ENCODE data around the gene RNF225. TPM values are rescaled to one million over a fixed set of nuclear protein-coding genes. Genes with fewer than 3 reads are reported as not detected.

The RNF225 gene
- polyA plus RNA-seq, 1 of the 3 experiments (the other 2 are of a cell fraction), result 0.13 TPM

DNA sequence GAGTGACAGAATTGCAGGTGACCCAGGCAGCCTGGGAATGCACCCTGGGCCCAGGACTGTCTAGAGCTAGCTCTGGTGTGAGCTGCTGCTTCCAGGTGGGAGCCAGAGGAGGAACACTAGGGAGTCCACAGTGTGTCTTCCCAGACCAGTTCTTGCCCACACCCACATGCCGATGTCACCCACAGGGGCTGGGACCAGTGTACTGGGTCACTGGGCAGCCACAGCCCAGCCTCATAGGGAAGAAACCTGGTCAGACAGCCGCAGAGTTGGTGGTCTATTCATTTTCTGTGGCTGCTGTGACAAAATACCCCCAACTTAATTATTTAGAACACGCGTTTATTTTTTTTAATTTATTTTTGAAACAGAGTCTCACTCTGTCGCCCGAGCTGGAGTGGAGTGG lies 3.1 kb downstream of the RNF225 start (continued):
- TF ChIP-seq, protein P1, sequence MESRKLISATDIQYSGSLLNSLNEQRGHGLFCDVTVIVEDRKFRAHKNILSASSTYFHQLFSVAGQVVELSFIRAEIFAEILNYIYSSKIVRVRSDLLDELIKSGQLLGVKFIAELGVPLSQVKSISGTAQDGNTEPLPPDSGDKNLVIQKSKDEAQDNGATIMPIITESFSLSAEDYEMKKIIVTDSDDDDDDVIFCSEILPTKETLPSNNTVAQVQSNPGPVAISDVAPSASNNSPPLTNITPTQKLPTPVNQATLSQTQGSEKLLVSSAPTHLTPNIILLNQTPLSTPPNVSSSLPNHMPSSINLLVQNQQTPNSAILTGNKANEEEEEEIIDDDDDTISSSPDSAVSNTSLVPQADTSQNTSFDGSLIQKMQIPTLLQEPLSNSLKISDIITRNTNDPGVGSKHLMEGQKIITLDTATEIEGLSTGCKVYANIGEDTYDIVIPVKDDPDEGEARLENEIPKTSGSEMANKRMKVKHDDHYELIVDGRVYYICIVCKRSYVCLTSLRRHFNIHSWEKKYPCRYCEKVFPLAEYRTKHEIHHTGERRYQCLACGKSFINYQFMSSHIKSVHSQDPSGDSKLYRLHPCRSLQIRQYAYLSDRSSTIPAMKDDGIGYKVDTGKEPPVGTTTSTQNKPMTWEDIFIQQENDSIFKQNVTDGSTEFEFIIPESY (IDR thresholded peaks at IDR 0.05; ENCODE audit: borderline replicate concordance, low read depth), result no peak

DNA sequence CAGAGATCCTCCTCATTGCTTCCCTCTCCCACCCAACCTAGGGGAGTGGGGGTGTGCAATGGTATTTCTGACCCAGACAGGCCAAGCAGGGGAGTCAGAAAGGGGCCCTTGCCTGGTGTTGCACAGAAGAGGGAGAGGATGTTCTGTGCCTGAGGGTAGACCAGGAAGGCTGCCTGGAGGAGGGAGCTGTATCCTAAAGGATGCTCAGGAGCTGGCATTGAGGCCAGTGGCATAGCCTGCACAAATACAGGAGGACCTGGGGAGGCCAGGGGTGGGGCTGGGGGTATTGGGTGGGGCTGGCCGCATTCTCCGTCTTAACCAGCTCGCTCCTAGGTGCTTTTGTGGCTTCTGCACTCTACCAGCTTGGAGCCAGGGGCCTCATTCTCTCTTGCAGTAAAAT lies 4.4 kb downstream of the RNF225 start:
- H3K4me1 ChIP-seq (ENCODE audit: control insufficient read depth in 1 of 2, insufficient read depth in 2 of 2, low read depth in 1 of 2, low read length in 1 of 2), result peaks cover 6 to 20% of the 10 kb centered on the region in 2 experiments; a peak in 2 of 4 replicates
- WGBS (ENCODE audit: low lambda C conversion rate), result no CpG with 5 or more reads among the region's 3 CpGs

DNA sequence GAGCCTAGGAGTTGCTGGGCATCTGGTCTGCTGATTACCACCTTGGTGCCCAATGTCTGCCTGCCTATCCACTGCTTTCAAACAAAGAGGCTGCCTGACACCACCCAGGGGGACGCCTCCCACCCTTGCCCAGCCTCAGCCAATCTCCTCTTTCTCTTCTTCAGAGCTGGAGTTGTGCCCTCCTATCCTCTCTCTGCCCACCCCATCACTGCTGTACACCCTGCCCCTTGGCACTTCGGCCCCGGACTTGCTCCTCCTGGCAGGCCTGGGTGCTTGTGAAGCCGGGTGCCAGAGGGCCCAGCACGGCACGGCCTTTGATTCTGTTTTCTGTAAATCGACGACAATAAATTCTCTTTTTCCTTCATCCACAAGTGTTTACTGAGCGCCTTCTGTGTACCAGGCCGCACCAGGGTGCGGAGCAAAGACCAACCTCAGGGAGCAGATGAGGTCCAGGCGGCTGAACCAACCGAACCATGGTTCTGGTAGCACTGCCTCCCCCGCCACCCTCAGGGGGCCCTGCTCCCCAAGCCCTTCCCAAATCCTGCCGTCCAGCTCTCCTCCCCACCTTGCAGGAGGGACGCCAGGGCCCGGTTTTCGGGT lies 5.0 kb downstream of the RNF225 start:
- no peaks in the 10 kb centered on the region for H4K20me1 ChIP-seq (ENCODE audit: insufficient read depth)
- peaks cover 17% of the 10 kb centered on the region for H3K79me2 ChIP-seq (ENCODE audit: insufficient read depth)
- no peaks in the 10 kb centered on the region for H3K9me2 ChIP-seq
- DNase-seq, result peak; percentile 82
- TF ChIP-seq MXI1 (IDR thresholded peaks at IDR 0.05; ENCODE audit: low read depth, low read length), result 0 out of 2 replicates have a peak, but pooled peaks have one; percentile 25
- TF ChIP-seq POLR2AphosphoS5 (IDR thresholded peaks at IDR 0.05; ENCODE audit: low read depth, low read length), result peak; percentile 41; the same call in 1 of the 2 replicates
- TF ChIP-seq CHD2 (IDR thresholded peaks at IDR 0.05; ENCODE audit: low read length, partially characterized antibody), result no peak
- TF ChIP-seq MEF2A (IDR thresholded peaks at IDR 0.05; ENCODE audit: borderline replicate concordance, low read depth), result no peak
- TF ChIP-seq SMC3 (IDR thresholded peaks at IDR 0.05; ENCODE audit: low read depth, low read length), result no peak
- POLR2A ChIA-PET, result interaction anchor here (1.6 kb wide), 1 partner anchor 38 kb away, joined by 6 read pairs; the partner anchor contains the start of gene ZNF497
- H3K9ac ChIP-seq, result peak overlapping the region; percentile 70
- H3K27me3 ChIP-seq (ENCODE audit: insufficient read depth), result no peaks in the 10 kb centered on the region
- H3K9me3 ChIP-seq, result no peaks in the 10 kb centered on the region
- H2AFZ ChIP-seq (ENCODE audit: low read depth), result peak overlapping the region; percentile 77; the same call in 1 of the 2 replicates
- H3K4me1 ChIP-seq (ENCODE audit: control insufficient read depth in 1 of 2, insufficient read depth in 2 of 2, low read depth in 1 of 2, low read length in 1 of 2), result peaks cover 6 to 20% of the 10 kb centered on the region in 2 experiments; a peak in 2 of 4 replicates
- H3K4me3 ChIP-seq (ENCODE audit: low read depth in 2 of 2, low read length in 1 of 2), result peak overlapping the region; percentile 66 to 83
- no peaks in the 10 kb centered on the region for H3K36me3 ChIP-seq (replicated peaks in 1 of 2; ENCODE audit: control insufficient read depth in 1 of 2, insufficient read depth in 2 of 2, low read length in 1 of 2)
- CTCF ChIA-PET, result interaction anchor here (2.2 kb wide), 1 partner anchor 119 kb away, joined by 7 read pairs; the partner anchor contains the start of gene ZBTB45
- H3K27ac ChIP-seq (ENCODE audit: low read depth in 2 of 2, low read length in 1 of 2), result peak overlapping the region; percentile 43 to 87; a peak in 3 of 4 replicates
- H3K4me2 ChIP-seq, result peak overlapping the region; percentile 100
- H3F3A ChIP-seq (replicated peaks; ENCODE audit: insufficient read depth), result peaks cover 22% of the 10 kb centered on the region
- WGBS (ENCODE audit: low lambda C conversion rate), result 40% methylated on average over 18 of the region's 18 CpGs

More for the DNA sequence above, 4.4 kb downstream of the RNF225 start:
- H4K20me1 ChIP-seq (ENCODE audit: insufficient read depth), result no peaks in the 10 kb centered on the region
- H3K9ac ChIP-seq, result no peak overlapping the region
- H3K27me3 ChIP-seq (ENCODE audit: insufficient read depth), result no peaks in the 10 kb centered on the region
- peaks cover 0 to 5% of the 10 kb centered on the region in 2 experiments for H3K36me3 ChIP-seq (replicated peaks in 1 of 2; ENCODE audit: control insufficient read depth in 1 of 2, insufficient read depth in 2 of 2, low read length in 1 of 2)
- H3K27ac ChIP-seq (ENCODE audit: low read depth in 2 of 2, low read length in 1 of 2), result peak overlapping the region in 1 of 2 experiments; percentile 87; a peak in 2 of 4 replicates
- H3F3A ChIP-seq (replicated peaks; ENCODE audit: insufficient read depth), result peaks cover 27% of the 10 kb centered on the region
- CTCF ChIA-PET, result interaction anchor here (2.2 kb wide), 1 partner anchor 120 kb away, joined by 7 read pairs; the partner anchor contains the start of gene ZBTB45
- TF ChIP-seq, protein P1 (IDR thresholded peaks at IDR 0.05; ENCODE audit: borderline replicate concordance, low read depth), result no peak
- no peak for TF ChIP-seq FOXM1 (IDR thresholded peaks at IDR 0.05; ENCODE audit: low read depth)
- no peak for TF ChIP-seq RXRA (IDR thresholded peaks at IDR 0.05; ENCODE audit: borderline replicate concordance, low read depth)
- TF ChIP-seq, protein P2, sequence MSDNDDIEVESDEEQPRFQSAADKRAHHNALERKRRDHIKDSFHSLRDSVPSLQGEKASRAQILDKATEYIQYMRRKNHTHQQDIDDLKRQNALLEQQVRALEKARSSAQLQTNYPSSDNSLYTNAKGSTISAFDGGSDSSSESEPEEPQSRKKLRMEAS (IDR thresholded peaks at IDR 0.05; ENCODE audit: low read depth), result no peak
- peak overlapping the region; percentile 66 to 83; a peak in 3 of 4 replicates for H3K4me3 ChIP-seq (ENCODE audit: low read depth in 2 of 2, low read length in 1 of 2)
- H3K9me3 ChIP-seq, result no peaks in the 10 kb centered on the region
- H3K4me2 ChIP-seq, result peak overlapping the region; percentile 100
- no peak overlapping the region for H2AFZ ChIP-seq (ENCODE audit: low read depth)
- no peak for DNase-seq
- H3K79me2 ChIP-seq (ENCODE audit: insufficient read depth), result peaks cover 17% of the 10 kb centered on the region
- POLR2A ChIA-PET, result interaction anchor here (1.6 kb wide), 1 partner anchor 37 kb away, joined by 6 read pairs; the partner anchor contains the start of gene ZNF497
- H3K9me2 ChIP-seq, result no peaks in the 10 kb centered on the region

Data from SK-N-SH (cell line).